ENCODE data around the gene KRT33B.

- TF ChIP-seq ATF1 (CRISPR knock-in tag; IDR thresholded peaks at IDR 0.05) (no peak), CREB1 (CRISPR knock-in tag; IDR thresholded peaks at IDR 0.05) (no peak), GRHL2 (CRISPR knock-in tag; IDR thresholded peaks at IDR 0.05; ENCODE audit: insufficient replicate concordance, severe bottlenecking) (no peak), SP1 (CRISPR knock-in tag; conservative IDR thresholded peaks at IDR 0.05) (no peak), JUN (CRISPR knock-in tag; IDR thresholded peaks at IDR 0.05) (no peak)
Observed at GRCh38 chr17:41315814-41316445, 53.7 kb downstream of the KRT33B start.

Data from WTC11 (cell line).